ENCODE data around the gene POU2F3. TPM values are rescaled to one million over a fixed set of nuclear protein-coding genes. Genes with fewer than 3 reads are reported as not detected.

The POU2F3 gene
- total and polyA plus RNA-seq, 7 experiments from 2014 or later: 0.24 TPM; not detected in 6

DNA sequence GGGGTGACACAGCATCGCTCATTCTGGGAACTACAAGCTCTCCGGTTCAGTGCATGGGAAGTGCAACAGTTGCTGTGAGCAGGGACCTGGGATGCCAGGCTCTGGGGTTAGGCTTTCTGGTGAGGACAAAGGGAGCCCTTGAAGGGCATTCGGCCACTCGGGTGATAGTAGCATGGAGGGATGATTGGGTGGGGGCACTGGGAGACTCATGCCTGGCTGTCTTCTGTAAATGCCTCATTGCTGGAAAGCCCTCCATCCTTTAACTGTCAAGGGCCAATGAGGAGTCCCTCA lies 19.2 kb upstream of the POU2F3 start:
- no peak for ATAC-seq
- ChIA-PET POLR2A (no interaction called here), CTCF (no interaction called here)
- Histone ChIP-seq H3K4me1 (ENCODE audit: control insufficient read depth in 2 of 2, insufficient read depth in 2 of 2, low read length in 2 of 2) (no peaks in the 10 kb centered on the region), H3K36me3 (ENCODE audit: control insufficient read depth in 2 of 3, insufficient read depth in 3 of 3, low read length in 3 of 3) (no peaks in the 10 kb centered on the region), H3K27ac (ENCODE audit: low read depth, low read length) (no peak overlapping the region), H3K9me3 (ENCODE audit: control insufficient read depth in 2 of 3, low read length in 3 of 3) (no peaks in the 10 kb centered on the region), H3K4me3 (ENCODE audit: low read length) (no peak overlapping the region), H3K27me3 (ENCODE audit: control insufficient read depth in 2 of 2, insufficient read depth in 2 of 2, low read length in 2 of 2) (no peaks in the 10 kb centered on the region)
- DNase-seq: no peak
- H3K27ac Mint-ChIP-seq: no peak overlapping the region
- no peaks in the 10 kb centered on the region for H3K9me3 Mint-ChIP-seq
- peaks cover 0 to 10% (median 0%) of the 10 kb centered on the region in 5 donors for H3K27me3 Mint-ChIP-seq
- H3K36me3 Mint-ChIP-seq: no peaks in the 10 kb centered on the region
- H3K4me1 Mint-ChIP-seq: peaks cover 5 to 13% (median 6%) of the 10 kb centered on the region in 7 donors
- intact Hi-C loops (cut with micrococcal nuclease): no loop called here
- no peak overlapping the region for H3K4me3 Mint-ChIP-seq

DNA sequence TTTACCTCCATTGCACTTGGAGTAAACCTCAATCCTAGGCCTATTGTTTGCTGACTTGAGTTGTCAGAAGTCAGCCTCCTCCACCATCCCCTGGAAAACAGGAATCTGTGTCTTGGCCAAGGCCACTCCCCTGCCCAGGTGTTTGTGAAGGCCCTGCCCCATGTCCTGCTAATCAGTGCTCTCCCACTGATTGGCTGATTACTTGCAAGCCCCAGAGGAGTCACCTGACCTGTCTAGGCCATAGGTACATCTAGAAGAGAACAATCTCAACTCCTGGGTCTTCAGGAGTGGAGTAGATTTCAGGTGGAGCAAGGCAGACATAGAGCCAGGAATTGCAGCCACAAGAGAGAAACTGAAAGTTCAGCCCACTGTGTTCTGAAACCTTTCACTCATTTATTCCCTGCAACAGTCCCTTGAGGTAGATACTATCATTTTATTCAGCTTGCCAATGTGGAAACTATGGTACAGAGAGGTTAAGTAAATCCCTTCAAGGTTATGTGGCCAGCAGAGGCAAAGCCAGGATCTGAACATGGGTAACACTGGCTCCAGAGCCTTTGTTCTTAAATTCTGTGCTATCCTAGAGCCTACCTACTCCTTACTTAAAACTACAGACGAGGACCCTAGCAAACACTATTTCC lies 18.7 kb upstream of the POU2F3 start:
- Mint-ChIP-seq H3K27ac (no peak overlapping the region), H3K4me1 (peaks cover 5 to 13% (median 6%) of the 10 kb centered on the region in 7 donors), H3K4me3 (no peak overlapping the region), H3K27me3 (peaks cover 0 to 14% (median 0%) of the 10 kb centered on the region in 5 donors), H3K36me3 (no peaks in the 10 kb centered on the region), H3K9me3 (no peaks in the 10 kb centered on the region)
- ChIA-PET POLR2A (no interaction called here), CTCF (no interaction called here)
- DNase-seq: no peak
- Histone ChIP-seq H3K4me3 (ENCODE audit: low read length) (no peak overlapping the region), H3K9me3 (ENCODE audit: control insufficient read depth in 2 of 3, low read length in 3 of 3) (no peaks in the 10 kb centered on the region), H3K36me3 (ENCODE audit: control insufficient read depth in 2 of 3, insufficient read depth in 3 of 3, low read length in 3 of 3) (no peaks in the 10 kb centered on the region), H3K27ac (ENCODE audit: low read depth, low read length) (no peak overlapping the region), H3K4me1 (ENCODE audit: control insufficient read depth in 2 of 2, insufficient read depth in 2 of 2, low read length in 2 of 2) (no peaks in the 10 kb centered on the region), H3K27me3 (ENCODE audit: control insufficient read depth in 2 of 2, insufficient read depth in 2 of 2, low read length in 2 of 2) (no peaks in the 10 kb centered on the region)
- intact Hi-C loops (cut with micrococcal nuclease): no loop called here
- no peak for ATAC-seq

DNA sequence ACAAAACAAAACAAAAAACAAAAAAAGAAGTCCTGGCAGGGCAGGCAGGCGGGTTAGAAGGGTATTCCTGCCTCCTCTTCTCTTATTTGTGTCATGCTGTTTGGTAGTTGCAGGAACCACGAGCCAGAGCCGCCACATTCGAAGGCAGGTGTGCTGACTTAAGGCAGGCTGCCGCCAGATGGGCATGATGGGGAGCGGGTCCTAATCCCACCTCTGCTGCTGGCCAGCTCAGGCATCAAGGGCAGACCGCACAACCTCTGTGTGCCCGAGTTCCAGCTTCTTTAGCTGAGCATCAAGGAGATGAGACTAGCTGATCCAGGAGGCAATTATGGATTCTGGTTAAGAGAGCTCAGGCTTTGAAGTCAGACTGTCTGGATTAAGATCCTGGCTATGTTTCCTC lies 17.0 kb upstream of the POU2F3 start:
- CTCF ChIA-PET: no interaction called here
- no peaks in the 10 kb centered on the region for H3K36me3 ChIP-seq (ENCODE audit: control insufficient read depth in 2 of 3, insufficient read depth in 3 of 3, low read length in 3 of 3)

DNA sequence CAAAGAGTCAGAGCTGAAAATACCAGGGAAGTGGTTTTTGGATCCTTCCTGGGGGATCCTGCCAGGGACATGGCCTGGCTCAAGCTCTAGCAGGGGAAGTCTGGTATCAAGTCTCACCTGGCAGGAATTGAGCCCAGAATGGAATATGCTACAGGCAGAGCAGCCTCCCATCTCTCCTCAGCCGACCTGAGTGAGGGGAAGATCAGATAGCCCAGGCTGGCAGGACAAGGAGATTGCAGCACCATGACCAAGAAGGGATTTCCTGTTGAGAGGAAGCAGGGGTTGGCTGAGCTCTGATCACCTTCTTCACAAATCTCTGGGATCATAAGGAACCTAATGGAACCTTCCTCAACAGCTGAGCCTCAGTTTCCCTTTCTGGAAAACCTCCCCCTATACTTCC lies 16.1 kb upstream of the POU2F3 start:
- CTCF ChIA-PET: no interaction called here
- H3K4me1 ChIP-seq (ENCODE audit: control insufficient read depth in 2 of 2, insufficient read depth in 2 of 2, low read length in 2 of 2): no peaks in the 10 kb centered on the region

More for the DNA sequence above, 17.0 kb upstream of the POU2F3 start:
- intact Hi-C loops (cut with micrococcal nuclease): no loop called here
- Histone ChIP-seq H3K4me3 (ENCODE audit: low read length) (no peak overlapping the region), H3K27me3 (ENCODE audit: control insufficient read depth in 2 of 2, insufficient read depth in 2 of 2, low read length in 2 of 2) (no peaks in the 10 kb centered on the region), H3K27ac (ENCODE audit: low read depth, low read length) (no peak overlapping the region), H3K9me3 (ENCODE audit: control insufficient read depth in 2 of 3, low read length in 3 of 3) (no peaks in the 10 kb centered on the region), H3K4me1 (ENCODE audit: control insufficient read depth in 2 of 2, insufficient read depth in 2 of 2, low read length in 2 of 2) (no peaks in the 10 kb centered on the region)
- H3K36me3 Mint-ChIP-seq: no peaks in the 10 kb centered on the region
- H3K4me3 Mint-ChIP-seq: no peak overlapping the region
- DNase-seq (no peak), ATAC-seq (no peak)
- H3K4me1 Mint-ChIP-seq: peaks cover 5 to 13% (median 8%) of the 10 kb centered on the region in 7 donors
- no peaks in the 10 kb centered on the region for H3K9me3 Mint-ChIP-seq
- peak overlapping the region in 1 of 9 donors; percentile 40 for H3K27ac Mint-ChIP-seq
- POLR2A ChIA-PET: no interaction called here
- peaks cover 0 to 14% (median 0%) of the 10 kb centered on the region in 5 donors for H3K27me3 Mint-ChIP-seq

DNA sequence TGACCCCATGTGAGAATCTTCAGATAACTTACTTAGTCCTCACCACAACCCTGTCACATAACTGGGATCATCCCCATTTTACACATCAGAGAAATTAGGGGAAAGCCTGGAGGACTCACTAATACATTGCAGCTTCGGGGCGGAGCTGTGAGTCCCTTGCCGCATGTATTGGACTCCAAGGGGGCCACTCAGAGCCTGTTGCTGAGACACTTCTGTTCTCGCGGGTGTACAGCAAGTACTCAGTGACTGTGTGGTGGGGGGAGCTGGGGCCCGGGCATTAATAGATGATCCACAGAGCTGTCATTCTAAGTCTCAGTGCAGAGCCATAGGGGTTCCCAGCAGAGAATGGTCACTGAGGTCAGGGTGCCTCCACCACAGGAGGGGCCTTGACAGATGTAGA lies 15.6 kb upstream of the POU2F3 start:
- Mint-ChIP-seq H3K27me3 (peaks cover 0 to 14% (median 0%) of the 10 kb centered on the region in 5 donors), H3K4me1 (peaks cover 0 to 10% (median 7%) of the 10 kb centered on the region in 7 donors), H3K27ac (no peak overlapping the region), H3K9me3 (no peaks in the 10 kb centered on the region), H3K4me3 (peak overlapping the region in 2 of 10 donors; percentile 51 to 58), H3K36me3 (no peaks in the 10 kb centered on the region)
- POLR2A ChIA-PET: no interaction called here
- Histone ChIP-seq H3K27me3 (ENCODE audit: control insufficient read depth in 2 of 2, insufficient read depth in 2 of 2, low read length in 2 of 2) (no peaks in the 10 kb centered on the region), H3K4me1 (ENCODE audit: control insufficient read depth in 2 of 2, insufficient read depth in 2 of 2, low read length in 2 of 2) (no peaks in the 10 kb centered on the region), H3K4me3 (ENCODE audit: low read length) (no peak overlapping the region), H3K36me3 (ENCODE audit: control insufficient read depth in 2 of 3, insufficient read depth in 3 of 3, low read length in 3 of 3) (no peaks in the 10 kb centered on the region), H3K27ac (ENCODE audit: low read depth, low read length) (no peak overlapping the region), H3K9me3 (ENCODE audit: control insufficient read depth in 2 of 3, low read length in 3 of 3) (no peaks in the 10 kb centered on the region)
- intact Hi-C loops (cut with micrococcal nuclease): no loop called here
- DNase-seq (no peak), ATAC-seq (no peak)
- CTCF ChIA-PET: no interaction called here

More for the DNA sequence above, 16.1 kb upstream of the POU2F3 start:
- H3K4me1 Mint-ChIP-seq: peaks cover 4 to 10% (median 9%) of the 10 kb centered on the region in 7 donors
- Histone ChIP-seq H3K36me3 (ENCODE audit: control insufficient read depth in 2 of 3, insufficient read depth in 3 of 3, low read length in 3 of 3) (no peaks in the 10 kb centered on the region), H3K4me3 (ENCODE audit: low read length) (no peak overlapping the region), H3K27me3 (ENCODE audit: control insufficient read depth in 2 of 2, insufficient read depth in 2 of 2, low read length in 2 of 2) (no peaks in the 10 kb centered on the region), H3K27ac (ENCODE audit: low read depth, low read length) (no peak overlapping the region), H3K9me3 (ENCODE audit: control insufficient read depth in 2 of 3, low read length in 3 of 3) (no peaks in the 10 kb centered on the region)
- POLR2A ChIA-PET: no interaction called here
- H3K27me3 Mint-ChIP-seq: peaks cover 0 to 14% (median 0%) of the 10 kb centered on the region in 5 donors
- ATAC-seq: no peak
- H3K27ac Mint-ChIP-seq: no peak overlapping the region
- H3K9me3 Mint-ChIP-seq: no peaks in the 10 kb centered on the region
- intact Hi-C loops (cut with micrococcal nuclease): no loop called here
- no peak for DNase-seq
- no peak overlapping the region for H3K4me3 Mint-ChIP-seq
- H3K36me3 Mint-ChIP-seq: no peaks in the 10 kb centered on the region

DNA sequence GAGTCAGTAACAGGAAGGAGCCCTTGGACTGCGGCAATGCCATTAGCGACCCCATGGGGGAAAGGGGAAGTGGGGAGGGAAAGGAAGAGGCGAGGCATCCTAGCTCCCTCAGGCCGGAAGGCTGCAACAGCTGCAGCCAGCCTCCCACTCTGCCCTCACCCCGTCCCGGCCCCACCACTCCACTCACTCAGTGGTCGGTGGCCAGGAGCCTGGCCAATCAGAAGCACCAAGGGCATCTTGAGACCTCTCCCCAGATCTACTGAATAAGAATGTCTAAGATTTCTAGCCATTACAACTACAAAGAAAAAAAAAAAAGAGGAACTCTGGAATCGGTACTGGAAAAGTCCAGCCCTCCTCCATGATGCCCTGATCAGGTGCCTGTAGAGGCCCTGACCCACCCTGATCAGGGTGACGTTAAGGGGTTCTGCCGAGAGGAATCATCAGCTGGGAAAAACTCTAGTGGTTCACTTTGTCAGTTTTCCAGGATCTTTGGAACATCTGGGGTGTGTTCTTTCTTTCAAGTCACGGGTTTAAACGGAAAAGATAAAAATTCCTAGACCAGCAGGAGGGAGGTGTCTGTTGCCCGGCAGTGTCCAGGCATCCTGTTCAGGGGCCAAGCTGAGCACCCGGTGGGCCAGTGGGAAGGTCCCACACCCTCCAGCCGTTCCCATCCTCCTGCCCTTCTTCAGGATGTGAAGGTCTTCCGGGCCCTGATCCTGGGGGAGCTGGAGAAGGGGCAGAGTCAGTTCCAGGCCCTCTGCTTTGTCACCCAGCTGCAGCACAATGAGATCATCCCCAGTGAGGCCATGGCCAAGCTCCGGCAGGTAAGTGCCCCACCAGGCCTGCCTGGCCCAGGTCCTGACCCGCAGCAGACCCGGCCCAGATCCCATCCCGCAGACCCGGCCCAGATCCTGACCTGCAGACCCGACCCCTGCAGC lies 14.7 kb upstream of the POU2F3 start:
- Histone ChIP-seq H3K9me3 (ENCODE audit: control insufficient read depth in 2 of 3, low read length in 3 of 3) (no peaks in the 10 kb centered on the region), H3K27ac (ENCODE audit: low read depth, low read length) (no peak overlapping the region), H3K4me1 (ENCODE audit: control insufficient read depth in 2 of 2, insufficient read depth in 2 of 2, low read length in 2 of 2) (no peaks in the 10 kb centered on the region), H3K36me3 (ENCODE audit: control insufficient read depth in 2 of 3, insufficient read depth in 3 of 3, low read length in 3 of 3) (no peaks in the 10 kb centered on the region), H3K4me3 (ENCODE audit: low read length) (no peak overlapping the region), H3K27me3 (ENCODE audit: control insufficient read depth in 2 of 2, insufficient read depth in 2 of 2, low read length in 2 of 2) (no peaks in the 10 kb centered on the region)
- ATAC-seq (peak; percentile 65), DNase-seq (no peak)
- H3K27me3 Mint-ChIP-seq: peaks cover 0 to 14% (median 0%) of the 10 kb centered on the region in 5 donors
- H3K4me3 Mint-ChIP-seq: no peak overlapping the region
- POLR2A ChIA-PET: no interaction called here
- CTCF ChIA-PET: no interaction called here
- no peaks in the 10 kb centered on the region for H3K9me3 Mint-ChIP-seq
- H3K4me1 Mint-ChIP-seq: peaks cover 0 to 9% (median 6%) of the 10 kb centered on the region in 7 donors
- no peak overlapping the region for H3K27ac Mint-ChIP-seq
- no peaks in the 10 kb centered on the region for H3K36me3 Mint-ChIP-seq
- intact Hi-C loops (cut with micrococcal nuclease): no loop called here

DNA sequence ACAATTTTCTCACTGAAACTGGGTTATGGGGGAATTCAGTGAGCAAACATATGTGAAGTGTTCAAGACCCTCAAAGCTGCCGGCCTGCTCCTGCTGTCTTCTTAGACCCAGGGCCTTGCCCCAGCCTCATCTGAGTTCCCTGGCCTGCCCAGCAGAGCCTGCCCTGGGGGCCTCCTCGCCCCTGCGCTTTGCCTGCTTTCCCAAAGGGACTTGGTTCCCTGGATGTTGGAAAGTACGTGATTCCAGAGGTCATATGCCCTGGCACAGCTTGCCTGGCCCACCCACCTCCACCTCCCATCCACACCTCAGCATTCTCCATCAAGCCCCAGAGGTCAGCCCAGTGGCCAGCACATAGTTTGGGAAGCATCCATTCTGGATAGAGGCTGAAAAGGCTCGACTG lies 13.7 kb upstream of the POU2F3 start:
- no peak for DNase-seq
- Histone ChIP-seq H3K27me3 (ENCODE audit: control insufficient read depth in 2 of 2, insufficient read depth in 2 of 2, low read length in 2 of 2) (no peaks in the 10 kb centered on the region), H3K4me3 (ENCODE audit: low read length) (no peak overlapping the region), H3K9me3 (ENCODE audit: control insufficient read depth in 2 of 3, low read length in 3 of 3) (no peaks in the 10 kb centered on the region), H3K36me3 (ENCODE audit: control insufficient read depth in 2 of 3, insufficient read depth in 3 of 3, low read length in 3 of 3) (no peaks in the 10 kb centered on the region), H3K4me1 (ENCODE audit: control insufficient read depth in 2 of 2, insufficient read depth in 2 of 2, low read length in 2 of 2) (no peaks in the 10 kb centered on the region), H3K27ac (ENCODE audit: low read depth, low read length) (no peak overlapping the region)
- Mint-ChIP-seq H3K27me3 (peaks cover 0 to 16% (median 0%) of the 10 kb centered on the region in 5 donors), H3K36me3 (no peaks in the 10 kb centered on the region), H3K27ac (no peak overlapping the region), H3K4me1 (peaks cover 0 to 9% (median 6%) of the 10 kb centered on the region in 7 donors), H3K9me3 (no peaks in the 10 kb centered on the region), H3K4me3 (no peak overlapping the region)
- ChIA-PET CTCF (no interaction called here), POLR2A (no interaction called here)
- intact Hi-C loops (cut with micrococcal nuclease): no loop called here
- no peak for ATAC-seq
